Fibroblast of lung (primary cell): ENCODE results near the gene TBPL1. TPM values are rescaled to one million over a fixed set of nuclear protein-coding genes. Genes with fewer than 3 reads are reported as not detected.

ENCODE experiments used
- DNase-seq, 2 donors: peaks; one replicate each; pipeline versions ENCODE4 v3.0.0 to v3.0.0-alpha.2; 2010; ENCODE audit warnings: low read depth in 2 of 2
- H2AFZ ChIP-seq: 2 replicates; pipeline ENCODE4 v1.5.1; 2012; ENCODE audit warnings: low read length, control low read depth, inconsistent platforms
- H3K27ac ChIP-seq: 2 replicates; pipeline ENCODE4 v1.5.1; 2011; ENCODE audit warnings: low read length, control low read depth; ENCODE audit not compliant: insufficient read depth
- H3K27me3 ChIP-seq: 2 replicates; pipeline ENCODE4 v1.5.1; 2011; ENCODE audit warnings: mild to moderate bottlenecking, low read length; ENCODE audit not compliant: control insufficient read depth, insufficient read depth
- H3K36me3 ChIP-seq: 2 replicates; pipeline ENCODE4 v1.5.1; 2011; ENCODE audit warnings: low read length; ENCODE audit not compliant: control insufficient read depth, insufficient read depth
- H3K4me1 ChIP-seq: 2 replicates; pipeline ENCODE4 v1.5.1; 2011; ENCODE audit warnings: low read length; ENCODE audit not compliant: control insufficient read depth, insufficient read depth; ENCODE audit errors: extremely low read depth
- H3K4me2 ChIP-seq: 2 replicates; pipeline ENCODE4 v1.5.1; 2011; ENCODE audit warnings: low read length, control low read depth; ENCODE audit not compliant: insufficient read depth; ENCODE audit errors: extremely low read depth
- H3K4me3 ChIP-seq, 4 experiments: fragments of 200-600 bp in 1 of 4; sonication (generic) in 1 of 4; replicated peaks in 1 of 4; 2 replicates each; pipeline ENCODE4 v1.5.1; 2011 to 2016; ENCODE audit warnings: low read length in 4 of 4, low read depth in 3 of 4, mild to moderate bottlenecking in 3 of 4, control low read depth in 2 of 4, inconsistent platforms in 1 of 4, mixed read lengths in 1 of 4; ENCODE audit not compliant: insufficient read depth in 1 of 4; ENCODE audit errors: control extremely low read depth in 1 of 4
- H3K79me2 ChIP-seq: 2 replicates; pipeline ENCODE4 v1.5.1; 2012; ENCODE audit warnings: mild to moderate bottlenecking, low read length, inconsistent platforms; ENCODE audit not compliant: control insufficient read depth, insufficient read depth
- H3K9ac ChIP-seq: 2 replicates; pipeline ENCODE4 v1.5.1; 2011; ENCODE audit warnings: mild to moderate bottlenecking, low read length, control low read depth; ENCODE audit not compliant: insufficient read depth
- H3K9me3 ChIP-seq: 2 replicates; pipeline ENCODE4 v1.5.1; 2012; ENCODE audit warnings: low read depth, low read length; ENCODE audit not compliant: control insufficient read depth, insufficient read depth
- H4K20me1 ChIP-seq: 2 replicates; pipeline ENCODE4 v1.5.1; 2011; ENCODE audit warnings: low read length; ENCODE audit not compliant: control insufficient read depth, insufficient read depth; ENCODE audit errors: extremely low read depth
- EZH2 ChIP-seq: IDR thresholded peaks from 2 replicates; pipeline ENCODE4 v1.5.1; 2012; ENCODE audit warnings: low read length, control low read depth, mild to moderate bottlenecking; ENCODE audit errors: missing control alignments
- polyA plus RNA-seq, 2 donors: library from polyadenylated mRNA; depleted of rRNA in 1 of 2; stranded (reverse) in 1 of 2; unstranded in 1 of 2; fragments of >200 nt; gene quantifications; 2 replicates each; pipeline ENCODE4 v1.2.1, GENCODE V29; 2011 to 2012; ENCODE audit warnings: missing spikeins in 1 of 2
- total RNA-seq: library from RNA; depleted of rRNA; stranded (reverse); fragments of >200 nt; gene quantifications from 2 replicates; pipeline ENCODE4 v1.2.1, GENCODE V29; 2014
- TF ChIP-seq, protein P1 (sequence below), 2 donors: IDR thresholded peaks in 1 of 2; conservative IDR thresholded peaks in 1 of 2; 1 replicate in 1 of 2; 2 replicates in 1 of 2; pipeline ENCODE4 v1.5.1; 2011 to 2012; ENCODE audit warnings: low read length in 2 of 2, control low read depth in 1 of 2, inconsistent platforms in 1 of 2, low read depth in 1 of 2, mild to moderate bottlenecking in 1 of 2

Gene TBPL1
- total and polyA plus RNA-seq, 2 donors (not counting 1 experiment from before 2014, with no cell fraction given), result 18.8 to 47.8 TPM

DNA sequence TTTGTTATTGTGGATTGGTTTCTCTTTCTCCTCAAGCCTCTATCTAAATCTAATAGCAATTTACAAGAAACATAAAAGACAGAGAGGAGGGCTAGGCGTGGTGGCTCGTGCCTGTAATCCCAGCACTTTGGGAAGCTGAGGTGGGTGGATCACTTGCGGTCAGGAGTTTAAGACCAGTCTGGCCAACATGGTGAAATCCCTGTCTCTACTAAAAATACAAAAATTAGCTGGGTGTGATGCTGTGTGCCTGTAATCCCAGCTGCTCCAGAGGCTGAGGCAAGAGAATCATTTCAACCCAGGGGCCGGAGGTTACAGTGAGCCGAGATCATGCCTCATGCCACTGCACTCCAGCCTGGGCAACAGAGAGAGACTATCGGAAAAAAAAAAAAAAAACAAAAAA lies 52.8 kb downstream of the TBPL1 start:
- no peak overlapping the region for H3K9ac ChIP-seq
- no peaks in the 10 kb centered on the region for H3K4me1 ChIP-seq
- no peaks in the 10 kb centered on the region for H3K9me3 ChIP-seq
- H3K79me2 ChIP-seq, result no peaks in the 10 kb centered on the region
- no peak overlapping the region for H3K4me2 ChIP-seq
- H3K27ac ChIP-seq, result no peak overlapping the region
- TF ChIP-seq, protein P1, sequence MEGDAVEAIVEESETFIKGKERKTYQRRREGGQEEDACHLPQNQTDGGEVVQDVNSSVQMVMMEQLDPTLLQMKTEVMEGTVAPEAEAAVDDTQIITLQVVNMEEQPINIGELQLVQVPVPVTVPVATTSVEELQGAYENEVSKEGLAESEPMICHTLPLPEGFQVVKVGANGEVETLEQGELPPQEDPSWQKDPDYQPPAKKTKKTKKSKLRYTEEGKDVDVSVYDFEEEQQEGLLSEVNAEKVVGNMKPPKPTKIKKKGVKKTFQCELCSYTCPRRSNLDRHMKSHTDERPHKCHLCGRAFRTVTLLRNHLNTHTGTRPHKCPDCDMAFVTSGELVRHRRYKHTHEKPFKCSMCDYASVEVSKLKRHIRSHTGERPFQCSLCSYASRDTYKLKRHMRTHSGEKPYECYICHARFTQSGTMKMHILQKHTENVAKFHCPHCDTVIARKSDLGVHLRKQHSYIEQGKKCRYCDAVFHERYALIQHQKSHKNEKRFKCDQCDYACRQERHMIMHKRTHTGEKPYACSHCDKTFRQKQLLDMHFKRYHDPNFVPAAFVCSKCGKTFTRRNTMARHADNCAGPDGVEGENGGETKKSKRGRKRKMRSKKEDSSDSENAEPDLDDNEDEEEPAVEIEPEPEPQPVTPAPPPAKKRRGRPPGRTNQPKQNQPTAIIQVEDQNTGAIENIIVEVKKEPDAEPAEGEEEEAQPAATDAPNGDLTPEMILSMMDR (conservative IDR thresholded peaks at IDR 0.05 in 1 of 2, IDR thresholded peaks at IDR 0.05 in 1 of 2; ENCODE audit: low read depth in 1 of 2, low read length in 2 of 2), result no peak
- TF ChIP-seq EZH2, result no peak
- H3K27me3 ChIP-seq, result no peaks in the 10 kb centered on the region
- H2AFZ ChIP-seq, result no peak overlapping the region
- H3K36me3 ChIP-seq, result no peaks in the 10 kb centered on the region
- H4K20me1 ChIP-seq, result no peaks in the 10 kb centered on the region
- no peak for DNase-seq
- H3K4me3 ChIP-seq, result no peak overlapping the region

DNA sequence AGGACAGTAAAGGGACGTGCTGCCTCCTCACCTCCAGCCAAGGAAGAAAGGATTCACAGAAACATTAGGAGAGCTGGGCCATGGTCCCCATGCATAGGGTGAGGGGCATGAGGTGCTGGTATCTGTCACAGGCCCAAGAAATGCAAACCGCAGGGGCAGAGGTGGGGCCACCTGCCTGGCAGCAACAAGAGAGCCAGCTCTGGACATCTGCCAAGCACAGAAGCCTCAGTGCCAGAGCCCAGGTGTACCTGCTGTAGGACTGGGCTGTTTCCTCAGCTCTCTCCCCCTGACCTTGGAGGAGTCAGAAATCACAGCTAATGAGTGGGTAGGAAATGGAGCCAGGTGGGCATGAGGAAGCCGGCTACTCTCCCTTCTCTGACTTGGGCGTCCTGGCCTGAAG lies 54.1 kb downstream of the TBPL1 start:
- Histone ChIP-seq H3K27me3 (no peaks in the 10 kb centered on the region), H3K36me3 (no peaks in the 10 kb centered on the region), H3K79me2 (no peaks in the 10 kb centered on the region), H3K4me2 (no peak overlapping the region), H4K20me1 (no peaks in the 10 kb centered on the region), H3K4me3 (no peak overlapping the region), H3K4me1 (no peaks in the 10 kb centered on the region), H3K9me3 (no peaks in the 10 kb centered on the region), H3K9ac (no peak overlapping the region), H3K27ac (no peak overlapping the region), H2AFZ (no peak overlapping the region)
- TF ChIP-seq EZH2, result no peak
- TF ChIP-seq, protein P1 (conservative IDR thresholded peaks at IDR 0.05 in 1 of 2, IDR thresholded peaks at IDR 0.05 in 1 of 2; ENCODE audit: low read depth in 1 of 2, low read length in 2 of 2), result no peak
- no peak for DNase-seq

DNA sequence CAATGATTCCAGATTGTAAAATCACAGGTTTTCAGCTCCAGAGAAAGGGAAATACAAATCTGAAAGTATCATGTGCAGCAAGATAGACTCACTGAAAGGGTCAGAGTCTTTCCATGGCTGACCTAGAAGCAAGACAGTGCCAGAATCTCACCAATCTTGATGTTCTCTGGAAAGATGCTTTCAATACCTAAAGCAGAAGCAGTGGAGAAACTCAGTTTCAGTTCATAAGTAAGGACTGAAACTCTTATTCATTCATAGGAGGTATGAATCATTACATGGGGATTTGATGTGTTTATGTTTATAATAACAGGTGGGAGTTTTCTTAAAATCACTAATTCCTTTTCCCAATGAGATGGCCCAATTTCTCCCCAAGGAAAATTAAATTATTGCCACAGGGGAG lies 56.9 kb downstream of the TBPL1 start:
- Histone ChIP-seq H3K79me2 (no peaks in the 10 kb centered on the region), H3K27ac (no peak overlapping the region), H4K20me1 (no peaks in the 10 kb centered on the region), H3K9me3 (no peaks in the 10 kb centered on the region), H3K27me3 (no peaks in the 10 kb centered on the region), H3K9ac (no peak overlapping the region), H2AFZ (no peak overlapping the region), H3K4me3 (no peak overlapping the region), H3K36me3 (no peaks in the 10 kb centered on the region), H3K4me1 (no peaks in the 10 kb centered on the region), H3K4me2 (no peak overlapping the region)
- DNase-seq, result no peak
- TF ChIP-seq EZH2, result no peak
- TF ChIP-seq, protein P1 (conservative IDR thresholded peaks at IDR 0.05 in 1 of 2, IDR thresholded peaks at IDR 0.05 in 1 of 2; ENCODE audit: low read depth in 1 of 2, low read length in 2 of 2), result no peak
